Neural crest cell (in vitro differentiated cells): ENCODE data around the gene NXNL1. TPM values are rescaled to one million over a fixed set of nuclear protein-coding genes. Genes with fewer than 3 reads are reported as not detected.
A peak's percentile ranks its signal among the peaks of the same experiment; 100 is the strongest.

Experiments
- DNase-seq: peaks from one replicate; pipeline ENCODE4 v3.0.0; 2021; ENCODE audit warnings: low read depth, mixed read lengths, low spot score
- H3K27ac Mint-ChIP-seq: one replicate; pipeline ENCODE4 v1.8.0; 2021; ENCODE audit warnings: mild to moderate bottlenecking, mixed read lengths; ENCODE audit not compliant: unreplicated experiment
- H3K27me3 Mint-ChIP-seq: 2 replicates; pipeline ENCODE4 v1.8.0; 2021; ENCODE audit warnings: low read depth, mild to moderate bottlenecking, mixed read lengths
- H3K36me3 Mint-ChIP-seq: 2 replicates; pipeline ENCODE4 v1.8.0; 2021; ENCODE audit warnings: low read depth, mild to moderate bottlenecking, mixed read lengths
- H3K4me1 Mint-ChIP-seq: 2 replicates; pipeline ENCODE4 v1.8.0; 2021; ENCODE audit warnings: mixed read lengths
- H3K4me3 Mint-ChIP-seq: one replicate; pipeline ENCODE4 v1.8.0; 2021; ENCODE audit warnings: mild to moderate bottlenecking, mixed read lengths
- H3K9me3 Mint-ChIP-seq: 2 replicates; pipeline ENCODE4 v1.8.0; 2021; ENCODE audit warnings: mixed read lengths
- total RNA-seq: library from RNA; stranded (reverse); gene quantifications from 2 replicates; pipeline ENCODE4 v1.2.1, GENCODE V29; 2021
- TF ChIP-seq, protein P1 (sequence below): fragments of 200-600 bp; sonication (generic); conservative IDR thresholded peaks from 2 replicates; pipeline ENCODE4 v1.5.0; 2021; ENCODE audit warnings: antibody characterized with exemption, mild to moderate bottlenecking

Gene NXNL1
- total RNA-seq, 1 donor from 2014 or later: not detected

DNA sequence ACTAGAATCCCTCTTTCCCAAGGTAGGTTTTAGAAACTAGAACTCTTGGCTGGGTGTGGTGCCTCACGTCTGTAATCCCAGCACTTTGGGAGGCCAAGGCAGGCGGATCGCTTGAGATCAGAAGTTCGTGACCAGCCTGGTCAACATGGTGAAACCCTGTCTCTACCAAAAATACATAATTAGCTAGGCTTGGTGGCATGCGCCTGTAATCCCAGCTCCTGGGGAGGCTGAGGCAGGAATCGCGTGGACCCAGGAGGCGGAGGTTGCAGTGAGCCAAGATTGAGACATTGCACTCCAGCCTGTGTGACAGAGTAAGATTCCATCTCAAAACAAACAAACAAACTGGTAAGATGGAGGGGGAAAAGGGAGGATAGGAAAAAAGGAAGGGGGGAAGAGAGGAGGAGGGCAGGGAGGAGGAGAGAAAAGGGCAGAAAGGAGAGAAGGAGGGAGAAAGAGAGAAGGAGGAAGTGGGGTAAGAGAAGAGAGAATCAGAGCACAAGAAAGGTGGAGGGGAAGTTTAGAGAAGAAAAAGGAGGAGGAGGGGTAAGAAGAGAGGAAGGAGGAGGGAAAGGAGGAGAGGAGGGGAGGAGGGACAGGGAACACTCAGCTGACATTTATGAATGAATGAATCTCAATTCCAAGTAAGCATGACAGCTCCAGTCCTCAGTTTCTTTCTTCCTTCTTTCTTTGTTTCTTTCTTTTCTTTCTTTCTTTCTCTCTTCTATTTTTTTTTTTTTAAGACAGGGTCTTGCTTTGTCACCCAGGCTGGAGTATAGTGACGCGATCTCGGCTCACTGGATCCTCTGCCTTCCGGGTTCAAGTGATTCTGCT is 7.0 kb upstream of the NXNL1 start:
- H3K27ac Mint-ChIP-seq: no peak overlapping the region
- H3K4me3 Mint-ChIP-seq: peak overlapping the region; percentile 98
- TF ChIP-seq, protein P1, sequence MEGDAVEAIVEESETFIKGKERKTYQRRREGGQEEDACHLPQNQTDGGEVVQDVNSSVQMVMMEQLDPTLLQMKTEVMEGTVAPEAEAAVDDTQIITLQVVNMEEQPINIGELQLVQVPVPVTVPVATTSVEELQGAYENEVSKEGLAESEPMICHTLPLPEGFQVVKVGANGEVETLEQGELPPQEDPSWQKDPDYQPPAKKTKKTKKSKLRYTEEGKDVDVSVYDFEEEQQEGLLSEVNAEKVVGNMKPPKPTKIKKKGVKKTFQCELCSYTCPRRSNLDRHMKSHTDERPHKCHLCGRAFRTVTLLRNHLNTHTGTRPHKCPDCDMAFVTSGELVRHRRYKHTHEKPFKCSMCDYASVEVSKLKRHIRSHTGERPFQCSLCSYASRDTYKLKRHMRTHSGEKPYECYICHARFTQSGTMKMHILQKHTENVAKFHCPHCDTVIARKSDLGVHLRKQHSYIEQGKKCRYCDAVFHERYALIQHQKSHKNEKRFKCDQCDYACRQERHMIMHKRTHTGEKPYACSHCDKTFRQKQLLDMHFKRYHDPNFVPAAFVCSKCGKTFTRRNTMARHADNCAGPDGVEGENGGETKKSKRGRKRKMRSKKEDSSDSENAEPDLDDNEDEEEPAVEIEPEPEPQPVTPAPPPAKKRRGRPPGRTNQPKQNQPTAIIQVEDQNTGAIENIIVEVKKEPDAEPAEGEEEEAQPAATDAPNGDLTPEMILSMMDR: no peak
- H3K27me3 Mint-ChIP-seq: peaks cover 12% of the 10 kb centered on the region
- H3K36me3 Mint-ChIP-seq: no peaks in the 10 kb centered on the region
- no peaks in the 10 kb centered on the region for H3K9me3 Mint-ChIP-seq
- no peak for DNase-seq
- peaks cover 28% of the 10 kb centered on the region for H3K4me1 Mint-ChIP-seq

DNA sequence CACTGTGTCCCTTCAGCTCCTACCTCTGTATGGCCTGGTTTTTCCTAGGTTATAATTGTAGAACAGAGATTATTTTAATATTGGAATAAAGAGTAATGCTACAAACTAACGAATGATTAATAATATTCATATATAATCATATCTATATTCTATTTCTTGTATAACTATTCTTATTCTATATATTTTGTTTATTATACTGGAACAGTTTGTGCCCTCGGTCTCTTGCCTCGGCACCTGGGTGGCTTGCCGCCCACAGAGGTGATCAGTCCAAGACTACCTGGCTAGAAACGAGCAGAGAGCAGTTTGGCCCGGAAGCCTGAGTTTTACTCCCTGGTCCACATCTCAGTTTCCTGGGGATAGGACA is 5.7 kb upstream of the NXNL1 start:
- Mint-ChIP-seq H3K27ac (no peak overlapping the region), H3K36me3 (no peaks in the 10 kb centered on the region), H3K4me1 (peaks cover 23% of the 10 kb centered on the region), H3K4me3 (peak overlapping the region; percentile 55), H3K9me3 (no peaks in the 10 kb centered on the region), H3K27me3 (peaks cover 12% of the 10 kb centered on the region)
- TF ChIP-seq, protein P1: peak; percentile 3
- no peak for DNase-seq

DNA sequence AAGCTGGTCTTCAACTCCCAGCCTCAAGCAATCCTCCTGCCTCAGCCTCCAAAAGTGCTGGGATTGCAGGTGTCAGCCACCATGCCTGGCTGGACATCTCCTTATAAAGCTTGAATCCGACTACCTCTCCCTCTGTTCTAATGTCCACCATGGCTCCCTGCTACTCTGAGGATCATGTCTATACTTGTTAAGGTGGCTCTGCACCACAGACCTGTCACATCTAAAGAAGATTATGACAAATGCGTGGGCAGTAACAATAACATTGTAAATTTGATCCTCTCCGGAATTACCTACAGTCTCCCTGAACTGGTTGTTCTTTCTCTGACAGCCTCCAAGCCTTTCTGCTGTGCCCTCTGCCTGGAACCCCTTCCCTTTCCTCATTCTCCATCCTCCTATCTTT is 1.8 kb downstream of the NXNL1 start:
- Mint-ChIP-seq H3K27ac (no peak overlapping the region), H3K9me3 (no peaks in the 10 kb centered on the region), H3K4me3 (no peak overlapping the region), H3K27me3 (peaks cover 42% of the 10 kb centered on the region), H3K4me1 (peaks cover 8% of the 10 kb centered on the region), H3K36me3 (no peaks in the 10 kb centered on the region)
- TF ChIP-seq, protein P1: no peak
- no peak for DNase-seq

DNA sequence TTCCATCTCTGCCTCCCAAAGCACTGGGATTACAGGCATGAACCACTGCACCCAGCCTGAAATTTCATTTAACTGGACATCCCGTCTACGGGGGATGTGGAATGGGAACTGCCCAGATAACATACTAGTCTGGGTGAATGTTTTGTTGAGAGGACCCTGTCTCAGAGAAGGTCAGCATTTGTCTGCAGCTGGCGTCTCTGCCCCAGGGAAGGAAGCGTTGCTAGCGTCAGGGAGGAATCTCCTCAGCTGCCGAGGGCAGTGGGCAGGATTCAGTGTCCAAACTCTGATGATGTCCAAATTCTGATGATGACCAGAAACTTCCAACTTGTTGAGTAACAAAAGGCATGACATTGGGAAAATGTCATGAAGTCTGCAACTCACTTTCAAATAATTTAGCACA is 3.1 kb downstream of the NXNL1 start:
- Mint-ChIP-seq H3K36me3 (no peaks in the 10 kb centered on the region), H3K27me3 (peaks cover 51% of the 10 kb centered on the region), H3K4me3 (no peak overlapping the region), H3K27ac (no peak overlapping the region), H3K4me1 (peaks cover 8% of the 10 kb centered on the region), H3K9me3 (no peaks in the 10 kb centered on the region)
- TF ChIP-seq, protein P1: no peak
- no peak for DNase-seq

DNA sequence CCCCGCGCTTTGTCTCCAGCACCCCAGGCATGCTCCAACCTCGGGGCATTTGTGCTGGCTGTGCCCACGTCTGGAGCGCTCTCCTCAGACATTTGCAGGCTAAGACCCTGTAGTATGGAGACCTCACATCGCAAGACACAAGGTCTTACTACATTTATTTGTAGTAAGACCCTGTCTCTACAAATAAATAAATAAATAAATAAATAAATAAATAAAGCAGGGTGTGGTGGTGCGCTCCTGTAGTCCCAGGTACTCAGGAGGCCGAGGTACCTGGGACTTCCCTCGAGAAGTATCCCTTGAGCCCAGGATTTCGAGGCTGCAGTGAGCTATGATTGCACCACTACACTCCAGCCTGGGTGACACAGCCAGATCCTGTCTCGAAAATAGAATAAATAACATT is 4.6 kb downstream of the NXNL1 start:
- Mint-ChIP-seq H3K4me1 (peaks cover 8% of the 10 kb centered on the region), H3K9me3 (no peaks in the 10 kb centered on the region), H3K27me3 (peaks cover 60% of the 10 kb centered on the region), H3K36me3 (no peaks in the 10 kb centered on the region), H3K4me3 (no peak overlapping the region), H3K27ac (no peak overlapping the region)
- no peak for DNase-seq
- TF ChIP-seq, protein P1: no peak
